Activated naive CD8-positive, alpha-beta T cell treated with anti-CD3 and anti-CD28 coated beads, Interleukin-2, amount 50 U/mL, for 16 hours (primary cell): ENCODE results near the gene CCDC112.
"Not testable (repeated sequence)": the region's sequence is repeated elsewhere in the genome, so short reads cannot be mapped to it uniquely, and the experiment has no call there.

Experiments
- DNase-seq: peaks from one replicate; pipeline ENCODE4 v3.0.0-alpha.2; 2020; ENCODE audit warnings: low read depth, low spot score

Gene CCDC112

GRCh38 chr5:115262011-115262320 is 34.5 kb downstream of the CCDC112 start:
- no peak for DNase-seq

GRCh38 chr5:115260248-115260647 is 36.2 kb downstream of the CCDC112 start:
- no peak for DNase-seq

- no peak for DNase-seq
Measured at GRCh38 chr5:115257981-115258380, 38.5 kb downstream of the CCDC112 start.

- not testable (repeated sequence) for DNase-seq
Measured at GRCh38 chr5:115249379-115249778, 47.1 kb downstream of the CCDC112 start.

- no peak for DNase-seq
Measured at GRCh38 chr5:115246361-115246991, 50.0 kb downstream of the CCDC112 start.

- DNase-seq = no peak
Measured at GRCh38 chr5:115243412-115243811, 53.0 kb downstream of the CCDC112 start.

GRCh38 chr5:115241881-115242642 is 54.4 kb downstream of the CCDC112 start:
- DNase-seq = no peak

GRCh38 chr5:115237066-115237465 is 59.4 kb downstream of the CCDC112 start:
- no peak for DNase-seq

GRCh38 chr5:115236599-115236998 is 59.9 kb downstream of the CCDC112 start:
- no peak for DNase-seq

- no peak for DNase-seq
Measured at GRCh38 chr5:115231598-115231997, 64.9 kb downstream of the CCDC112 start.

GRCh38 chr5:115229606-115230005 is 66.8 kb downstream of the CCDC112 start:
- no peak for DNase-seq

GRCh38 chr5:115227281-115227680 is 69.2 kb downstream of the CCDC112 start:
- no peak for DNase-seq
